ENCODE measurements around the gene RPE65. TPM values are rescaled to one million over a fixed set of nuclear protein-coding genes. Genes with fewer than 3 reads are reported as not detected.

RPE65 gene
- total and polyA plus RNA-seq, 2 donors (not counting 1 experiment from before 2014, with no cell fraction given), result not detected

DNA sequence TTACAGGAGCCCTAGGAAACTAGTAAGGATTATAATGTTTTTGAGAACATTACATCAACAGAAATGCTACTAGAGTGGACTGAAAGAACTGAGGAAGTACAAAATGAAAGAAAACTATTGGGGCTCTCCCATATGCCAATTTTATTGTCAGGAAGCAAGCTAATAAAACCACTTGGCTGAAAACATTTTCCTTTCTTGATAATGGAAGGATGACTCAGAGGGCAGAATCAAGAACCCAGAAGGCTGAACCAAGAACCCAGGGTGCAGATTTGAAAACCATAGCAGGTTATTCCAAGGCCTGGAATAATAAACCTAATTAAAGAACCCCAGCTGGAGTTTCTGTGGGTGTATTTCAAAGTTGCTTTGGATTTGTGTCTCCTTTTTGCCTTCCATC, 70.7 kb downstream of the RPE65 start:
- Mint-ChIP-seq H3K27me3 (peaks cover 13% of the 10 kb centered on the region), H3K4me1 (peaks cover 7% of the 10 kb centered on the region), H3K4me3 (no peak overlapping the region), H3K9me3 (ENCODE audit: insufficient read depth) (no peaks in the 10 kb centered on the region), H3K27ac (no peak overlapping the region)
- Histone ChIP-seq H3K9me3 (ENCODE audit: control extremely low read depth in 1 of 3, control insufficient read depth in 2 of 3, insufficient read depth in 1 of 3, low read length in 2 of 3) (peaks cover 0 to 8% (median 2%) of the 10 kb centered on the region in 3 donors), H3K9ac (ENCODE audit: low read length) (no peak overlapping the region), H3K36me3 (replicated peaks in 1 of 2; ENCODE audit: control extremely low read depth in 1 of 2, control insufficient read depth in 1 of 2, extremely low read depth in 1 of 2, insufficient read depth in 2 of 2, low read length in 1 of 2) (no peaks in the 10 kb centered on the region), H3K79me2 (ENCODE audit: control insufficient read depth, insufficient read depth, low read length) (no peaks in the 10 kb centered on the region), H4K20me1 (ENCODE audit: control insufficient read depth, insufficient read depth, low read length, poor library complexity, severe bottlenecking) (no peaks in the 10 kb centered on the region), H3K4me1 (ENCODE audit: control insufficient read depth in 2 of 2, insufficient read depth in 2 of 2, low read length in 2 of 2) (no peaks in the 10 kb centered on the region), H3K27ac (ENCODE audit: low read length in 2 of 2) (no peak overlapping the region), H3K4me3 (ENCODE audit: control extremely low read depth in 1 of 5, extremely low read depth in 1 of 5, insufficient read depth in 1 of 5, low read depth in 2 of 5, low read length in 4 of 5) (no peak overlapping the region), H3K4me2 (replicated peaks; ENCODE audit: low read depth, low read length, poor library complexity, severe bottlenecking) (no peak overlapping the region), H2AFZ (ENCODE audit: insufficient read depth, low read depth, low read length, poor library complexity, severe bottlenecking) (peak overlapping the region; percentile 9), H3K27me3 (replicated peaks in 1 of 4; ENCODE audit: control extremely low read depth in 1 of 4, control insufficient read depth in 3 of 4, insufficient read depth in 4 of 4, low read length in 3 of 4) (peaks cover 0 to 3% (median 0%) of the 10 kb centered on the region in 4 experiments)
- TF ChIP-seq, protein P1, sequence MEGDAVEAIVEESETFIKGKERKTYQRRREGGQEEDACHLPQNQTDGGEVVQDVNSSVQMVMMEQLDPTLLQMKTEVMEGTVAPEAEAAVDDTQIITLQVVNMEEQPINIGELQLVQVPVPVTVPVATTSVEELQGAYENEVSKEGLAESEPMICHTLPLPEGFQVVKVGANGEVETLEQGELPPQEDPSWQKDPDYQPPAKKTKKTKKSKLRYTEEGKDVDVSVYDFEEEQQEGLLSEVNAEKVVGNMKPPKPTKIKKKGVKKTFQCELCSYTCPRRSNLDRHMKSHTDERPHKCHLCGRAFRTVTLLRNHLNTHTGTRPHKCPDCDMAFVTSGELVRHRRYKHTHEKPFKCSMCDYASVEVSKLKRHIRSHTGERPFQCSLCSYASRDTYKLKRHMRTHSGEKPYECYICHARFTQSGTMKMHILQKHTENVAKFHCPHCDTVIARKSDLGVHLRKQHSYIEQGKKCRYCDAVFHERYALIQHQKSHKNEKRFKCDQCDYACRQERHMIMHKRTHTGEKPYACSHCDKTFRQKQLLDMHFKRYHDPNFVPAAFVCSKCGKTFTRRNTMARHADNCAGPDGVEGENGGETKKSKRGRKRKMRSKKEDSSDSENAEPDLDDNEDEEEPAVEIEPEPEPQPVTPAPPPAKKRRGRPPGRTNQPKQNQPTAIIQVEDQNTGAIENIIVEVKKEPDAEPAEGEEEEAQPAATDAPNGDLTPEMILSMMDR (IDR thresholded peaks at IDR 0.05), result no peak
- no peak for TF ChIP-seq EZH2 (IDR thresholded peaks at IDR 0.05; ENCODE audit: borderline replicate concordance, insufficient read depth, low read depth, low read length, poor library complexity, severe bottlenecking)
- no peak for ATAC-seq (ENCODE audit: low read depth)
- no peak for DNase-seq
- CTCF ChIA-PET, result no interaction called here
- intact Hi-C loops (cut with micrococcal nuclease), result no loop called here
- POLR2A ChIA-PET, result no interaction called here

Small RNA genes within 50 kb of the gene (small RNA-seq; reads per million reads assigned to genes)
- not detected for gene AL139413.1 (ENCODE audit: insufficient read length, low read depth, low replicate concordance)

Other genes starting within 250 kb of the RPE65 start
- gene WLS, start 217.4 kb downstream of the RPE65 start, total RNA-seq, result not detected in 2 replicates
- gene WLS, start 217.4 kb downstream of the RPE65 start, polyA plus RNA-seq, result 0.49 TPM in 1 of 2 replicates, not detected in the other
- gene DEPDC1, start 47.1 kb upstream of the RPE65 start, total RNA-seq, result 0.07 TPM in 1 of 2 replicates, not detected in the other
- gene DEPDC1, start 47.1 kb upstream of the RPE65 start, polyA plus RNA-seq, result 0.03 TPM in 1 of 2 replicates, not detected in the other